Aorta (tissue), 5 donors: ENCODE results near the gene C1QTNF12. TPM values are rescaled to one million over a fixed set of nuclear protein-coding genes. Genes with fewer than 3 reads are reported as not detected.
A peak's percentile ranks its signal among the peaks of the same experiment; 100 is the strongest.

Experiments
- ATAC-seq: fragments of 200-7000 bp; cut with Tn5 transposase; one replicate; pipeline ENCODE4 v1.9.1; 2022; ENCODE audit warnings: moderate library complexity; ENCODE audit not compliant: low FRiP score
- DNase-seq, 2 donors: peaks; one replicate each; pipeline ENCODE4 v3.0.0-alpha.2; 2020
- H3K27ac ChIP-seq, 2 donors: one replicate each; pipeline ENCODE4 v1.5.1; 2013; ENCODE audit warnings: low read length in 2 of 2, mild to moderate bottlenecking in 2 of 2, moderate library complexity in 2 of 2, control low read depth in 1 of 2, inconsistent platforms in 1 of 2, low read depth in 1 of 2
- H3K27me3 ChIP-seq, 2 donors: one replicate each; pipeline ENCODE4 v1.6.1; 2013; ENCODE audit warnings: control low read depth in 1 of 2, low read length in 1 of 2, mild to moderate bottlenecking in 1 of 2, moderate library complexity in 1 of 2; ENCODE audit not compliant: insufficient read depth in 2 of 2, control insufficient read depth in 1 of 2
- H3K36me3 ChIP-seq, 2 donors: one replicate each; pipeline ENCODE4 v1.6.1; 2013; ENCODE audit warnings: control low read depth in 1 of 2, low read length in 1 of 2, mild to moderate bottlenecking in 1 of 2; ENCODE audit not compliant: insufficient read depth in 2 of 2, control insufficient read depth in 1 of 2
- H3K4me1 ChIP-seq, 2 donors: one replicate each; pipeline ENCODE4 v1.6.1; 2013; ENCODE audit warnings: low read length in 2 of 2, control low read depth in 1 of 2, mild to moderate bottlenecking in 1 of 2, moderate library complexity in 1 of 2; ENCODE audit not compliant: insufficient read depth in 2 of 2, control insufficient read depth in 1 of 2
- H3K4me3 ChIP-seq, 2 donors: one replicate each; pipeline ENCODE4 v1.5.1; 2013; ENCODE audit warnings: low read length in 2 of 2, control low read depth in 1 of 2, mild to moderate bottlenecking in 1 of 2
- H3K9me3 ChIP-seq: one replicate; pipeline ENCODE4 v1.6.1; 2013; ENCODE audit warnings: mild to moderate bottlenecking, low read length; ENCODE audit not compliant: control insufficient read depth
- WGBS, 2 donors: extraction: QIAGEN DNeasy Blood & Tissue Kit; methylation state at CpG; one replicate each; pipeline ENCODE4 v1.1.7; 2013; 5-methylcytosine and 5-hydroxymethylcytosine counted together
- intact Hi-C, 2 donors: fragments of 100-400 bp; cut with DNase I; formaldehyde crosslinking; loops; one replicate each; pipeline versions ENCODE4 v1.14.2 to v1.15.0; 2022
- polyA plus RNA-seq, 2 donors: library from polyadenylated mRNA; stranded (reverse); fragments of 200-250 nt; gene quantifications; one replicate each; pipeline ENCODE4 v1.2.3, GENCODE V29; 2013
- total RNA-seq, 2 donors: library from RNA; stranded (reverse); fragmentation: NEBNext Ultra II Directional; extraction: Animal tissue kit (Norgen Biotek cat#: 25700); gene quantifications; one replicate each; pipeline ENCODE4 v1.2.1, GENCODE V29; 2021
- donor health status: healthy with polysubstance abuse.
- donor health status: Bipolar disorder and iron deficiency.
- donor health status: DM: no; HTN: no; CAD: no.
- donor health status: DM: no; HTN: no; CAD: no.
- donor health status: DM: yes; HTN: yes; CAD: no.

The C1QTNF12 gene
- total and polyA plus RNA-seq, 4 donors = 3.4 to 10.0 (median 4.1) TPM

DNA sequence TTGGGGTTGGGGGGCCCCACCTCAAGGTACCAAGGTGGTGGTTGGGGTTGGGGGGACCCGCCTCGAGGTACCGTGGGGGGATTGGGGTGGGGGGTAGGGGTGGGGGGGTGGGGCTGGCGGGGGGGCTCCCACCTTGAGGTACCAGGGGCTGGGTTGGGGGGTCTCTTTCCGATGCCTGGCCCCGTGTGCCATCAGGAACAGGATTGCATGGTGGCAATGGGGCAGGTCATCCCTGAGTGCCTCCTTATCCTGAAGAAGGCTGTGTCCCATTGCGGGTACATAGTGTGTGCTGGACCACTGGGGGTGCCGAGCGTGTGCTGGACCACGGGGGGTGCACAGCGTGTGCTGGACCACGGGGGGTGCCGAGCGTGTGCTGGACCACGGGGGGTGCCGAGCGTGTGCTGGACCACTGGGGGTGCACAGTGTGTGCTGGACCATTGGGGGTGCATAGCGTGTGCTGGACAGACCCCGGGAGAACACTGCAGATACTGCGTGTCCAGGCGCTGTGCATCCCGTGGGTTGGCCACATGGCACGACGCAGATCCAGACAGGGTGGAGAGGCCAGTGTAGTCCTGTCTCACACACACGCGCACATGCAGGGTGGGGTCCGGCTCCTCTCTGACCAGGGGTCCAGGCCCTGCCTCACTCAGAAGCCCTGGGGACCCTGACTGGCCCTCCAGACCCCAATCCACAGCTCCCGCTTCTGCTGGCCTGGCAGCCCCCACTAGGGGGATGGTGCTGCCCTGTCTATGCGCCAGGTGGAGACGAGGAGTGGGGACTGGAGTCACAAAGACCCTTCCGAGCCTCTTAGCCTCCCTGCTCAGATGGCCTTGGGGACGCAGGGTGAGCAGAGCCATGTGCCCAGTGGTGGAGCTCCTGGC is 37.9 kb upstream of the C1QTNF12 start:
- Histone ChIP-seq H3K9me3 (no peaks in the 10 kb centered on the region), H3K4me3 (no peak overlapping the region), H3K4me1 (no peaks in the 10 kb centered on the region), H3K27me3 (no peaks in the 10 kb centered on the region), H3K36me3 (no peaks in the 10 kb centered on the region), H3K27ac (no peak overlapping the region)
- ATAC-seq (no peak), DNase-seq (peak in 1 of 2 donors; percentile 71)
- intact Hi-C loops = loop anchor here in 1 of 2 donors (10.0 kb wide), 1 partner anchor 140 kb away; no protein-coding TSS in a partner anchor
- 85 to 86% methylated on average over 26 to 32 of the region's 32 CpGs for WGBS, 2 donors

GRCh38 chr1:1283821-1284220 is 37.3 kb upstream of the C1QTNF12 start:
- H3K4me3 ChIP-seq = no peak overlapping the region
- H3K27ac ChIP-seq = no peak overlapping the region
- H3K4me1 ChIP-seq = no peaks in the 10 kb centered on the region
- no peak for DNase-seq
- no peak for ATAC-seq
- no peaks in the 10 kb centered on the region for H3K27me3 ChIP-seq
- H3K36me3 ChIP-seq = no peaks in the 10 kb centered on the region
- 7 to 14% methylated on average over 7 to 8 of the region's 9 CpGs for WGBS, 2 donors
- no peaks in the 10 kb centered on the region for H3K9me3 ChIP-seq
- intact Hi-C loops = loop anchor here in 1 of 2 donors (10.0 kb wide), 1 partner anchor 139 kb away; no protein-coding TSS in a partner anchor

DNA sequence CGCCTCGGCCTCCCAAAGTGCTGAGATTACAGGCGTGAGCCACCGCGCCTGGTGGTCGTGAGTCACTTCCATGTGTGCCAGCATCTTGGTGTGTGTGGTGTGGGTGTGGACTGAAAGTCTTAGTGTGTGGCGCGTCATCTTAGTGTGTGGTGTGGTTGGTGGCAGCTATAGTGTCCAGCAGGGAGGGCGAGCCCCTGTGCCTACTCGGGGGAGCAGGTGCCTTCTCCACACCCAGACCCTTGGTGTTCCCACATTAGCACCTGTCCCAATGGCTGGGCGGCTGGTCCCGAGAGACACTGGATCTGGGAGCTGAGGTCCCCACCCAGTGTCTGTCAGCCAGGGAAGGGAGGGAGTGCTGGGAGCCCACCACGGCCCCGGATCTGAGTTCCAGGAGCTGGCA is 36.5 kb upstream of the C1QTNF12 start:
- Histone ChIP-seq H3K36me3 (no peaks in the 10 kb centered on the region), H3K9me3 (no peaks in the 10 kb centered on the region), H3K4me1 (no peaks in the 10 kb centered on the region), H3K27ac (no peak overlapping the region), H3K27me3 (no peaks in the 10 kb centered on the region), H3K4me3 (no peak overlapping the region)
- intact Hi-C loops = loop anchor here in 1 of 2 donors (10.0 kb wide), 1 partner anchor 138 kb away; no protein-coding TSS in a partner anchor
- ATAC-seq (no peak), DNase-seq (no peak)
- WGBS, 2 donors = 82 to 84% methylated on average over 13 to 14 of the region's 14 CpGs

DNA sequence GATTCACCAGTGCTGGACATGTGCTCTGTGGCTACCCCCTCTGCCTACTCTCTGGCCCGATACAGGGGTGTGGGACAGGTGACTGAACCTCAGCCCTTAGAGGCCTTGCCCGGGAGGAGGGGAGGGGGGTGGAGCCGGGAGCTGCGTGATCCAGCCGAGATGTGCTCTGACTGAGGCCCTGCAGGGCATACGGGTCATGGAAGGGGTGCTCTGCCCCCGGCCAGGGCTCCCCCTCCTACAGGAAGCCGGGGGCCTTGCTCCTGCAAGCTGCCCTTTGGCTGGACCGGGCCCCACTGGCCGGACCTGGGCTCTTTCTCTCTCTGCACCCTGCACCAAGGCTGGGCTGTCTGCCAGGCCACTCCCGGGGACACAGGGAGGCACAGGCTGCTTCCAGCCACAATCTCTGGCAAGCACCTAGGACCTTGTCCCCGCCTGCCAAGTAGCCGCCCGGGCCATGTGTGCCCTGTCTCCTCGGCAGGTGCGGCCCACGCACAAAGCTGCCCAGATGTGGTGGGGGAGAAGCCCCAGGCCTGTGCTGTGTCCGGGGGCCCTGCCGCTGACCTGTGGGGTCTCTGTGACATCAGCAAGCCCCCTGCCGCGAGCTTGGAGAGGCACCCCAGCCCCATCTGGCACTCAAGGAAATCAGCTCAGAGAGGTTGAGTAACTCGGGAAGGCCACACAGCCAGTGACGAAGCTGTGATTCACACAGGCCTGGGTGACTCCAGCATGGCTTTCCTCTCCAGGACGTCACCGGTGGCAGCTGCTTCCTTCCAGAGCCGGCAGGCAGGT is 35.2 kb upstream of the C1QTNF12 start:
- DNase-seq = no peak
- intact Hi-C loops = loop anchor here in 1 of 2 donors (10.0 kb wide), 1 partner anchor 137 kb away; no protein-coding TSS in a partner anchor
- H3K9me3 ChIP-seq = no peaks in the 10 kb centered on the region

GRCh38 chr1:1280782-1281481 is 34.4 kb upstream of the C1QTNF12 start:
- no peak for DNase-seq
- H3K4me1 ChIP-seq = no peaks in the 10 kb centered on the region
- intact Hi-C loops = loop anchor here in 1 of 2 donors (10.0 kb wide), 1 partner anchor 136 kb away; no protein-coding TSS in a partner anchor
- H3K27me3 ChIP-seq = no peaks in the 10 kb centered on the region
- WGBS, 2 donors = 91 to 93% methylated on average over 21 of the region's 21 CpGs
- no peaks in the 10 kb centered on the region for H3K9me3 ChIP-seq
- H3K27ac ChIP-seq = no peak overlapping the region
- peak; percentile 9 for ATAC-seq
- H3K36me3 ChIP-seq = no peaks in the 10 kb centered on the region
- no peak overlapping the region for H3K4me3 ChIP-seq

More for the DNA sequence above, 35.2 kb upstream of the C1QTNF12 start:
- H3K4me1 ChIP-seq = no peaks in the 10 kb centered on the region
- H3K4me3 ChIP-seq = no peak overlapping the region
- H3K36me3 ChIP-seq = no peaks in the 10 kb centered on the region
- no peaks in the 10 kb centered on the region for H3K27me3 ChIP-seq
- H3K27ac ChIP-seq = no peak overlapping the region
- no peak for ATAC-seq
- WGBS, 2 donors = 46 to 51% methylated on average over 24 to 26 of the region's 26 CpGs

DNA sequence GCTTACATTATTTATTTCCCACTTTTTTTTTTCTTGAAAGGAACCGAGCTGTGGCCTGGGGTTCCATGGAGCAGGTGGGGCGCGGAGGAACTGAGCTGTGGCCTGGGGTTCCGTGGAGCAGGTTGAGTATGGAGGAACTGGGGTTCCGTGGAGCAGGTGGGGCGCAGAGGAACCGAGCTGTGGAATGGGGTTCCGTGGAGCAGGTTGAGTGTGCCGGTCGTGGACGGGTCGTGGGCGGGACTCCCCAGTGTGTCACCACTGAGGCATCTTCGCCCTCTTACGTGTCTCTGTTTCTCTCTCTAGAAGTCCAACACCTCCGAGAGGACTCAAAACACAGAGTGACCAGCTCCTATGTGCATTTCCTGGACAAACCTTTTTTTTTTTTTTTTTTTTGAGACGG is 32.5 kb upstream of the C1QTNF12 start:
- no peak for DNase-seq
- Histone ChIP-seq H3K9me3 (no peaks in the 10 kb centered on the region), H3K27ac (no peak overlapping the region), H3K4me3 (no peak overlapping the region), H3K4me1 (no peaks in the 10 kb centered on the region), H3K36me3 (no peaks in the 10 kb centered on the region), H3K27me3 (no peaks in the 10 kb centered on the region)
- WGBS, 2 donors = 94 to 95% methylated on average over 16 to 17 of the region's 17 CpGs
- no peak for ATAC-seq
- intact Hi-C loops = no loop called here

DNA sequence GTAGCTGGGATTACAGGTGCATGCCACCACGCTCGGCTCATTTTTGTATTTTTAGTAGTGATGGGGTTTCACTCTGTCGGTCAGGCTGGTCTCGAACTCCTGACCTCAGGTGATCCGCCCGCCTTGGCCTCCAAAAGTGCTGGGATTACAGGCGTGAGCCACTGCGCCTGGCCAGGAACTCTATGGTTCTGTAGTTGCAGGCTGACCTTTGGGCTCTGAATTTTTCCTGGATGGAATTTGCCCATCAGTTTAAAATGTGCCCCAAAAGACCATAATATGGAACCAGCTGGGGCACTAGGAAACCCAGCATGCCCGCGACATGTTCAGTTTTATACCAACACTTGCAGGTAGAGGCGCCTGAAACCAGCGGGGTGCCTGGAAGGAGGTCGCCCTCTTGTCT is 32.1 kb upstream of the C1QTNF12 start:
- 95 to 96% methylated on average over 13 of the region's 13 CpGs for WGBS, 2 donors
- H3K9me3 ChIP-seq = no peaks in the 10 kb centered on the region
- DNase-seq (no peak), ATAC-seq (no peak)
- H3K4me3 ChIP-seq = no peak overlapping the region
- no peaks in the 10 kb centered on the region for H3K36me3 ChIP-seq
- H3K4me1 ChIP-seq = no peaks in the 10 kb centered on the region
- intact Hi-C loops = no loop called here
- no peak overlapping the region for H3K27ac ChIP-seq
- no peaks in the 10 kb centered on the region for H3K27me3 ChIP-seq

GRCh38 chr1:1275836-1276235 is 29.3 kb upstream of the C1QTNF12 start:
- H3K27me3 ChIP-seq = no peaks in the 10 kb centered on the region
- H3K27ac ChIP-seq = no peak overlapping the region
- intact Hi-C loops = no loop called here
- DNase-seq (no peak), ATAC-seq (no peak)
- H3K4me1 ChIP-seq = no peaks in the 10 kb centered on the region
- H3K36me3 ChIP-seq = no peaks in the 10 kb centered on the region
- 89 to 90% methylated on average over 9 of the region's 9 CpGs for WGBS, 2 donors
- no peak overlapping the region for H3K4me3 ChIP-seq
- H3K9me3 ChIP-seq = no peaks in the 10 kb centered on the region
